GOT3 (cell line): ENCODE data around the gene SAG.
"Not testable (repeated sequence)": the region's sequence is repeated elsewhere in the genome, so short reads cannot be mapped to it uniquely, and the experiment has no call there.

Experiments used
- DNase-seq: peaks from one replicate; lab custom pipeline; 2025; ENCODE audit warnings: mixed read lengths; lab: John Stamatoyannopoulos, UW

SAG gene

GRCh38 chr2:233355916-233356315 lies 48.3 kb downstream of the SAG start:
- DNase-seq, result no peak

DNA sequence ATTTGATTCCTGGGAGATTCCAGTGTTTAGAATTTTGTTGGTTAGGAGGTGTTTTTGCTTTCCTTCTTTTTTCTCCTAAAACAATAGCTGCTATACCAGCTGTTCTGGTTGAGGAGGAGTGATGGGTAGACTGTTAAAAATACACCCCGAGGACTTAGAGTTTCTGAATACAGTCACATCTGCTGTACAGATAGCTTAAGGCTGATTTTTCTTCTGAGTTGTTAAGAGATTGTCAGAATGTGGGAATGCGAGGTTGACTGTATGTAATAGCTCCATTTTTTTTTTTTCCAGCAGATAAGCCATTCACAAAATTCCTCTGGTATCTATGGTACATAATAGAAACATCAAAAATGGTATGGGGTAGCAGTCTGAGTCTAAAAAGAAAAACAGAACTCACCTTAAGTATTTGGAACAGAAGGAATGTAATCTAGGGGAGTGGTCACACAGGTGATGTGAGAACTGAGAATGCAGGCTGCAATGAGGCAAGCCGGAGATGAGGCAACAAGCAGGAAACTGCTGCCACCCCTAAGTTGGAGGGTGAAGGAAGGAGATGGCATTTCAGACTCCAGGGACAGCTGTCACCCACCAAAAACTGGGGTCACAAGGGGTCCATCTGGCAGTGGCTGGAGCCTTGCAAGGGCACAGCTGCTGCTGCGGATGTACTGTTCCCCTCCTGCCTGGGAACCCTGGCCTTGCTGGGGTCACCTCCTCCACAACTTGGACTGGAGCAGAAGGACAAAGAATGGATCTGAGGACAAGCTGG lies 49.1 kb downstream of the SAG start:
- no peak for DNase-seq

DNA sequence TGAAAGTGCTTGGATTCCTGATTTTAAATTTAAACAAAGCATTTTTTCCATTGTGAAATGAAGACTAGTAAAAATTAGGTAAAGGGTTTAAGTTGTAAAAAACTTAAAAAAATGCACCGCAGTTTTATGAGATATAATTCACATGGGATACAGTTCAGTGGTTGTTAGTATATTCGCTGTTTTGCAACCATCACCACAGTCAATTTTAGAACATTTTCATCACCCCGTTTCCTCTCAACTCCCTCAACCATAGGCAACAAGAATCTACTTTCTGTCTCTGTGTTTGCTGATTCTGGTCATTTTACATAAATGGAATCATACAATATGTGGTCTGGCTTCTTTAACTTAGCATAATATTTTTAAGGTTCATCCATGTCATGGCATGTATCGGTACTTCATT lies 50.7 kb downstream of the SAG start:
- no peak for DNase-seq

DNA sequence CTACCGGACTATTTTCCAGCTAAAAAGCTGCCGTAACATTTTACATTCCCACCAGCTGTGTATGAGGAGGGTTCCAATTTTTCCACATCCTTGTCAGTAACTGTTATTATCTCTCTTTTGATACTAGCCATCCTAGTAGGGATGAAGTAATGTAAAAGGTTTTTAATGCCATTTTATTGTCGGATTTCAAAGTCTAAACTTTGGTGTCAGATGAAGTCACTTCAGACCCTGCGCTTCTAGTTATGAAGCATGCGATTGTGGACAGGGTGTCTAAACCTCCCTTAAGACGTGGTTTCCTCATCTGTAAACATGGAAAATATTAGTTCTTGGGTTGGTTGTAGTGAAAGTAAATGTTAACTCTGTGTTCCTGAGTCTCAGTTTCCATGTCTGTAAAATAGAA lies 51.3 kb downstream of the SAG start:
- no peak for DNase-seq

DNA sequence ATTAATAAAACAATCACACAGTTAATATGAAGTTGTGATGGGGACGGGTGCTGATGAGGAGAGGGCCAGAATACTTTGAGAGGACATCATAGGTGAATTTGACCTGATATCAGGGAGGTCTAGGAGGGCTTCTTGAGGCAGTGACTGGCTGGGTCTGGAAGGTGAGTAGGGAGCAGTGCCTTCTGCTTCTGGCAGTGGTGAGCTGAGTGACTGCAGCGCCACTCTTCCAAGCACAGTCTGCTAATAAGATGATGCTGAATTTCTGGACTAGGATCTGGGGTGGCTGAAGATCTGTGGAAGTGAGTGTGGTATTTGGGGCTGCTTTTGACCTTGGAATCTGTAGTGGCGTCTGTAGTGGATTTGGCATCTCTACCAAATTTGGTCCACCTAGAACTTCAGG lies 52.2 kb downstream of the SAG start:
- DNase-seq, result no peak

- no peak for DNase-seq
Measured at GRCh38 chr2:233360771-233361176, 53.2 kb downstream of the SAG start.

DNA sequence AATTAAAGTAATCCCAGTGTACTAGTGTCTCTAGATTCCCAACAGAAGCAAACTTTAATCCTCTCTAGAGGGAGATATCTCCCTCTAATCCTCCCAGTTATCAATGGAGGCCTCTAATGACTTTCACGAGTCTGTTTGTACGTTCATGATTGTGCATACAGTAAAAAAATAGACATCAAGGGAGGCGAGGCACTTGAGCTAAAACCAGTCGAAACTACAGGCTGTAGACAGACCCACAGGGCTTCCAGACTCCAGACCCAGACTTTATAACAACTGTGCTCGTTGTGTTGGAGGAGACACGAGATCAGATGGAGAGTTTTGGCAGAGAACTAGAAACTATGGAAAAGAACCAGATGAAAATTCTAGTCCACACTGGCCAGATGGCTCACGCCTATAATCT lies 53.7 kb downstream of the SAG start:
- no peak for DNase-seq

GRCh38 chr2:233362742-233363141 lies 55.1 kb downstream of the SAG start:
- DNase-seq, result no peak

GRCh38 chr2:233363744-233364235 lies 56.2 kb downstream of the SAG start:
- no peak for DNase-seq

DNA sequence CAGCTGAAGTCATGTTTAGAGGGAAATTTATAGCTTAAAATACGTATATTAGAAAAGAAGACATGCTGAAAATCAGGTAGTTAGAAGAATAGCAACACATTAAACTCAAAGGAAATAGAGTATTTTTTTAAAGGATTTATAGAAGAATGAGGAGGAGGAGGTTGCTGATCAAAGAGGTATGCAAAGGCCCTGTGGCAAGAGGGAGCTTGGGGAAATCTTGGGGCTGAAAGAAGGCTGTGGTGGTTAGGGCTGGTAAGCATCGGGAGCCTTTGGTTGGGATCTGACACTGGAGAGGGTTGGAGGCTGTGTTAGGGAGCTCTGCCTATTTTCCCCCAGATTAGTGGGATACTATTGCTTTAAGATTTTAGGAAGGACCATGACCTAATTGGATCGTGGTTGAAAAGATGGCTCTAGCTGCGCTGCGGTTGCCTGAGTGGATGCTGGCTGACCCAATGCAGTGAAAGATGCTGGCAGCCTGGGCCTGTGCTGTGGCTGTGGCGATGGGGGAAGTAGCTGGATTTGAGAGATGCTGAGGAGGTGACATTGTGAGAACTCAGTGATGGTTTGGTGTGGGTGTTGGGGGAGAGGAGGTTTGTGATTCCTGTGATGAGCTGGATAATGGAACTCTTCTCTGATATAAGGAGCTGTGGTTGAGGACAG lies 58.4 kb downstream of the SAG start:
- DNase-seq, result no peak

DNA sequence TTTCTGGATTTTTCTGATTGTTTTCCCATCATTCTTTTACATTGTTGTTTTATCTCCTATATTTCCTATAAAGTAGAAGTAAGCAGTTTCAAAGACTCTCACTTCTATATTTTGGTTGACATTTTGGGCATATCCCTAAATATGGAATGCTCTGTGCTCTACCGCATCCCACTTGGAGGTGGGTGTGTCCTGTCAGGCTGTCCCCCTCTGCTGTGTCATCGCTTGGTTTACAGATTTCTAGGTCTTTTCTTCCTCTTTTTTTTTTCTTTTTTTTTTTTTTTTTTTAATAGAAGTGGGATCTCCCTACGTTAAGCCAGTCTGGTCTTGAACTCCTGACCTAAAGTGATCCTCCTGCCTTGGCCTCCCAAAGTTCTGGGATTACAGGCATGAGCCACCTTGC lies 60.0 kb downstream of the SAG start:
- DNase-seq, result no peak

DNA sequence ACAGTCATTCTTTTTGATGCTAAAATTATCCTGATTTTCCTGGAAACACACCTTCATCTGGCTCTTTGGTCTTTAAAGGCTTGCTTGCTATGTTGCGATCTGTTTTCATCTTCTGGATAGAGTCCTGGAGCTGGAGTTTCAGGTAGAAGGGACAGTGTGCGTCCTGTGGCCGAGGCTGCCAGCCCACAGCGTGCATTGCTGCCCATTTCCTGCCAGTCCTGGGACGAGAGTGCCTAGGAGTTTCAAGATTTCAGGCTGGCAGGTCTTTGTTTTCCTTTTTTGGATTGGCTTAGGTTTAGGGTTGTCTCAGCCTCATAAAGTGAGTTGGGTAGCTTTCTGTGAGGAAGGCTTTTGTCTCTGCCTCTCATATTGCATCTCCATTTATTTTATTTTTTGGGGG lies 61.1 kb downstream of the SAG start:
- DNase-seq, result no peak

DNA sequence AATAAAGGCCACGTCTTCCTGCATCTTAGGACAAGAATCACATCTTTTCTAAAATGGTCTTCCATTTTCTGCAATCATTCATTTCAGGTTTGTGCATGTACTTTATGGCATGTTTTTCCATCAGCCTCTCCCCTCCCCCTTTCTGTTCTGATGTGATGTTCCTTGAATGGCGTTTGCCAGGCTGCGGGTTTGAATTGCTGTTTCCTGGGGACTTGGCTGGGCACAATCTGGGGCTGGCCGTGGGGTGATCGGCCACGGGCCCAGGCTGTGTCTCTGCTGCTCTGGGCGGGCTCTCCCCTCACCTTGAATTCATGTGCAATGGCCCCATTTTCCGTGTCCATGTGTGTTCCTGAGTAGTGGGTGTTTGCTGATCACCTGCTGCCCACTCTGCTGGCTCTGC lies 61.8 kb downstream of the SAG start:
- no peak for DNase-seq

- DNase-seq, result no peak
Measured at GRCh38 chr2:233369897-233370685, 62.5 kb downstream of the SAG start.

DNA sequence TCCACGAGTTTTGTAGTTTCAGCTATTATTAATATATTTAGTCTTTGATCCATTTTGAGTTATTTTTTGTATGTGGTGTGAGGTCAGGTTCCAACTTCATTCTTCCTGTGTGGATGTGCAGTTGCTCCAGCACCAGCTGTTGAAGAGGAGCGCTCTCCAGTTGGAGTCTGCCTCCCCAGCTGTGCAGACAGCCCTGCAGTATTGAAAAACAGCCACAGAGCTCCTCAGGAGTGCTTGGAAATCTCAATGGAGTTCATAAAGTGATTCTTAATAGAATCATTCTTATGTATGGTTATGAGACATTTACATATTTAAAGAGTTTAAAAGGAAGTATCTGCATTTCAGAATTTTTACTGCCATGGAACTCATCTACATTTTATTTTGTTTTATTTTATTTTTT lies 64.0 kb downstream of the SAG start:
- DNase-seq, result no peak

- no peak for DNase-seq
Measured at GRCh38 chr2:233372855-233373254, 65.2 kb downstream of the SAG start.

- DNase-seq, result no peak
Measured at GRCh38 chr2:233373316-233373715, 65.7 kb downstream of the SAG start.

- not testable (repeated sequence) for DNase-seq
Measured at GRCh38 chr2:233374776-233375175, 67.2 kb downstream of the SAG start.

DNA sequence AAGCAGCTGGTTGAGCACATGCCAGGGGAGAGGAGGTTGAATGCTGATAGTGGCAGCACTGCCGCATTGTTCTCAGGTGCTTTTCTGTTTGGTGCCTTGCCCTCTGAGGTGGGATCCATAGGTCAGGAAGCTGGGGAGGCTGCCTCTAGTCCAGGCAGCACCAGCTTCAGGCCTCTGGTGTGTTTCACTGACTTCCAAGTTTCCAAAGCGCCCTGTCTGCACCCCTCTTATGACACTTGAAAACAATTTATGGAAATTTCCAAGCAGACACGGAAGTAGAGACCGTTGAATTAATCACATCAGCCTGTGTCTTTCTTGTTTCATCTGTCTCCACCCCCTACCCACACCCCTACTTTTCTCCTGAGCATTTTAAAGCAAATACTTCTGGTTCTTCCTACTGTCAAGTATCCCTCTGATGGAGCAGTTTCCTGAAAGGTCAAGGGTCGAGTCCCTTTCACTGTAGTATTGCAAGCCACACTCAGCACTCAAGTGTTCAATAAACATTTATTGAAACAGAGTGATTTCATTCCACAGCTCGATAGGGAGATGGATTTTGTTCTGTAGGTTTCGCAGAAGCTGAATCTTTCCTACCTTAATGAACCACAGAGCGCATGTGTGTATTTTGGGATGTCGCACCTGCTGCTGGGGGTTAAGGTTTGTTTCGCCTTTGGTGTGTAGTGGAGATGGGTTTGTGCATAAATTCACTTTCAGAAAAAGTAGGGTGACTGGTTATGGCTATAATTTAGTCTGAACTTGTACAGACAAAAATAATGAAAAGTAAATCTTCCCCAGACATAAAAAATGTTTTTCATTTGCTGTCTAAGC lies 68.1 kb downstream of the SAG start:
- no peak for DNase-seq

GRCh38 chr2:233379034-233379433 lies 71.4 kb downstream of the SAG start:
- DNase-seq, result no peak

DNA sequence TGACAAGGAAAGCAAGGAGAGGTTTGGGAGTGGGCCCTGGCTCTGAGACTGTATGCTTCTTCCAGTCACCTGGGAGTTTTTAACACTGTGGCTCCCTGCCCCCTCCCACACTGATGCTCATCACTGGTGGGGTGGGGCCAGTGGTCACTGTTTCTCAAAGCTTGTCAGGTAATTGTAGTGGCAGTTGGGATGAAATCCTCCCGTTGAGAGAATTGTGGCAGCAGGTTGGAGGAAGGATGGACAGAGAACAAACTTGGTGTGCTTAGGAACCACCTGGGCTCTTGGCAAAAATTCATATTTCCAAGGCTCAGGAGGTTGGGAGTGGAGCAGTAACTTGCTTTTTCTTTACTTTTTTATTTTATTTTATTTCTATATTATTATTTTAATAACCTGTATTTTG lies 71.8 kb downstream of the SAG start:
- no peak for DNase-seq
